ENCODE data around the gene TSC22D3.

The TSC22D3 gene

GRCh38 chrX:107775000-107775733 lies 420 bp downstream of the TSC22D3 start:
- Histone ChIP-seq H3K9ac (ENCODE audit: low read length) (no peak overlapping the region), H3K27ac (ENCODE audit: low read length) (no peak overlapping the region), H3K9me3 (ENCODE audit: control insufficient read depth, low read depth, low read length) (no peaks in the 10 kb centered on the region), H3K4me1 (ENCODE audit: control insufficient read depth, low read depth, low read length) (peaks cover 28% of the 10 kb centered on the region), H3K36me3 (ENCODE audit: control insufficient read depth, low read depth, low read length) (no peaks in the 10 kb centered on the region), H3K4me3 (ENCODE audit: low read length) (peak overlapping the region; percentile 65), H3K27me3 (ENCODE audit: control insufficient read depth, insufficient read depth, low read length) (peaks cover 43% of the 10 kb centered on the region)

- Histone ChIP-seq H3K9me3 (ENCODE audit: control insufficient read depth, low read depth, low read length) (no peaks in the 10 kb centered on the region), H3K4me3 (ENCODE audit: low read length) (no peak overlapping the region), H3K36me3 (ENCODE audit: control insufficient read depth, low read depth, low read length) (no peaks in the 10 kb centered on the region), H3K4me1 (ENCODE audit: control insufficient read depth, low read depth, low read length) (peaks cover 28% of the 10 kb centered on the region), H3K9ac (ENCODE audit: low read length) (no peak overlapping the region), H3K27ac (ENCODE audit: low read length) (no peak overlapping the region), H3K27me3 (ENCODE audit: control insufficient read depth, insufficient read depth, low read length) (peaks cover 43% of the 10 kb centered on the region)
These were observed 1.6 kb downstream of the TSC22D3 start for GRCh38 chrX:107773906-107774435.

GRCh38 chrX:107773206-107773605 lies 2.4 kb downstream of the TSC22D3 start:
- Histone ChIP-seq H3K36me3 (ENCODE audit: control insufficient read depth, low read depth, low read length) (no peaks in the 10 kb centered on the region), H3K9ac (ENCODE audit: low read length) (no peak overlapping the region), H3K9me3 (ENCODE audit: control insufficient read depth, low read depth, low read length) (no peaks in the 10 kb centered on the region), H3K4me3 (ENCODE audit: low read length) (no peak overlapping the region), H3K27ac (ENCODE audit: low read length) (no peak overlapping the region), H3K27me3 (ENCODE audit: control insufficient read depth, insufficient read depth, low read length) (peaks cover 43% of the 10 kb centered on the region), H3K4me1 (ENCODE audit: control insufficient read depth, low read depth, low read length) (peaks cover 28% of the 10 kb centered on the region)

GRCh38 chrX:107769581-107770317 lies 5.8 kb downstream of the TSC22D3 start:
- peaks cover 19% of the 10 kb centered on the region for H3K27me3 ChIP-seq (ENCODE audit: control insufficient read depth, insufficient read depth, low read length)

GRCh38 chrX:107768051-107768450 lies 7.5 kb downstream of the TSC22D3 start:
- peaks cover 2% of the 10 kb centered on the region for H3K27me3 ChIP-seq (ENCODE audit: control insufficient read depth, insufficient read depth, low read length)
- no peak overlapping the region for H3K9ac ChIP-seq (ENCODE audit: low read length)
- H3K9me3 ChIP-seq (ENCODE audit: control insufficient read depth, low read depth, low read length): no peaks in the 10 kb centered on the region
- H3K4me1 ChIP-seq (ENCODE audit: control insufficient read depth, low read depth, low read length): peaks cover 5% of the 10 kb centered on the region
- H3K27ac ChIP-seq (ENCODE audit: low read length): no peak overlapping the region
- H3K4me3 ChIP-seq (ENCODE audit: low read length): no peak overlapping the region
- H3K36me3 ChIP-seq (ENCODE audit: control insufficient read depth, low read depth, low read length): no peaks in the 10 kb centered on the region

More at GRCh38 chrX:107769581-107770317, 5.8 kb downstream of the TSC22D3 start:
- H3K9me3 ChIP-seq (ENCODE audit: control insufficient read depth, low read depth, low read length): no peaks in the 10 kb centered on the region
- no peak overlapping the region for H3K9ac ChIP-seq (ENCODE audit: low read length)
- no peak overlapping the region for H3K4me3 ChIP-seq (ENCODE audit: low read length)
- H3K4me1 ChIP-seq (ENCODE audit: control insufficient read depth, low read depth, low read length): peaks cover 16% of the 10 kb centered on the region
- H3K36me3 ChIP-seq (ENCODE audit: control insufficient read depth, low read depth, low read length): no peaks in the 10 kb centered on the region
- no peak overlapping the region for H3K27ac ChIP-seq (ENCODE audit: low read length)

GRCh38 chrX:107766470-107767150 lies 9.0 kb downstream of the TSC22D3 start:
- H3K27me3 ChIP-seq (ENCODE audit: control insufficient read depth, insufficient read depth, low read length): no peaks in the 10 kb centered on the region
- no peak overlapping the region for H3K27ac ChIP-seq (ENCODE audit: low read length)
- no peaks in the 10 kb centered on the region for H3K36me3 ChIP-seq (ENCODE audit: control insufficient read depth, low read depth, low read length)
- H3K4me1 ChIP-seq (ENCODE audit: control insufficient read depth, low read depth, low read length): no peaks in the 10 kb centered on the region
- H3K9ac ChIP-seq (ENCODE audit: low read length): no peak overlapping the region
- H3K4me3 ChIP-seq (ENCODE audit: low read length): no peak overlapping the region
- H3K9me3 ChIP-seq (ENCODE audit: control insufficient read depth, low read depth, low read length): no peaks in the 10 kb centered on the region

- no peaks in the 10 kb centered on the region for H3K4me1 ChIP-seq (ENCODE audit: control insufficient read depth, low read depth, low read length)
- no peak overlapping the region for H3K9ac ChIP-seq (ENCODE audit: low read length)
- no peak overlapping the region for H3K4me3 ChIP-seq (ENCODE audit: low read length)
- no peaks in the 10 kb centered on the region for H3K9me3 ChIP-seq (ENCODE audit: control insufficient read depth, low read depth, low read length)
- no peaks in the 10 kb centered on the region for H3K27me3 ChIP-seq (ENCODE audit: control insufficient read depth, insufficient read depth, low read length)
- no peaks in the 10 kb centered on the region for H3K36me3 ChIP-seq (ENCODE audit: control insufficient read depth, low read depth, low read length)
- H3K27ac ChIP-seq (ENCODE audit: low read length): no peak overlapping the region
These were observed 10.6 kb downstream of the TSC22D3 start for GRCh38 chrX:107764845-107765608.

GRCh38 chrX:107763647-107764046 lies 11.9 kb downstream of the TSC22D3 start:
- H3K9me3 ChIP-seq (ENCODE audit: control insufficient read depth, low read depth, low read length): no peaks in the 10 kb centered on the region
- no peak overlapping the region for H3K27ac ChIP-seq (ENCODE audit: low read length)
- no peak overlapping the region for H3K4me3 ChIP-seq (ENCODE audit: low read length)
- no peaks in the 10 kb centered on the region for H3K27me3 ChIP-seq (ENCODE audit: control insufficient read depth, insufficient read depth, low read length)
- H3K9ac ChIP-seq (ENCODE audit: low read length): no peak overlapping the region
- no peaks in the 10 kb centered on the region for H3K36me3 ChIP-seq (ENCODE audit: control insufficient read depth, low read depth, low read length)
- H3K4me1 ChIP-seq (ENCODE audit: control insufficient read depth, low read depth, low read length): no peaks in the 10 kb centered on the region

- H3K9me3 ChIP-seq (ENCODE audit: control insufficient read depth, low read depth, low read length): no peaks in the 10 kb centered on the region
- H3K27me3 ChIP-seq (ENCODE audit: control insufficient read depth, insufficient read depth, low read length): no peaks in the 10 kb centered on the region
- no peaks in the 10 kb centered on the region for H3K4me1 ChIP-seq (ENCODE audit: control insufficient read depth, low read depth, low read length)
These were observed 15.1 kb downstream of the TSC22D3 start for GRCh38 chrX:107760304-107761077.

GRCh38 chrX:107758231-107758766 lies 17.3 kb downstream of the TSC22D3 start:
- no peak overlapping the region for H3K4me3 ChIP-seq (ENCODE audit: low read length)
- H3K4me1 ChIP-seq (ENCODE audit: control insufficient read depth, low read depth, low read length): no peaks in the 10 kb centered on the region
- H3K9ac ChIP-seq (ENCODE audit: low read length): no peak overlapping the region
- H3K9me3 ChIP-seq (ENCODE audit: control insufficient read depth, low read depth, low read length): no peaks in the 10 kb centered on the region
- H3K27ac ChIP-seq (ENCODE audit: low read length): no peak overlapping the region
- H3K27me3 ChIP-seq (ENCODE audit: control insufficient read depth, insufficient read depth, low read length): no peaks in the 10 kb centered on the region
- H3K36me3 ChIP-seq (ENCODE audit: control insufficient read depth, low read depth, low read length): no peaks in the 10 kb centered on the region

More at GRCh38 chrX:107760304-107761077, 15.1 kb downstream of the TSC22D3 start:
- no peak overlapping the region for H3K9ac ChIP-seq (ENCODE audit: low read length)
- no peaks in the 10 kb centered on the region for H3K36me3 ChIP-seq (ENCODE audit: control insufficient read depth, low read depth, low read length)
- H3K4me3 ChIP-seq (ENCODE audit: low read length): no peak overlapping the region
- H3K27ac ChIP-seq (ENCODE audit: low read length): no peak overlapping the region
